DOHH2 (cell line): ENCODE results near the gene PCDHB16.
"Not testable (repeated sequence)": the region's sequence is repeated elsewhere in the genome, so short reads cannot be mapped to it uniquely, and the experiment has no call there.

Source experiments
- H3F3A ChIP-seq: fragments of 200-600 bp; sonication (generic), shearing (Covaris generic); 2 replicates; pipeline ENCODE4 v1.6.0; 2016; ENCODE audit warnings: antibody characterized with exemption, mild to moderate bottlenecking; ENCODE audit not compliant: control insufficient read depth, insufficient read depth
- H3K27ac ChIP-seq: fragments of 200-600 bp; sonication (generic); 2 replicates; pipeline ENCODE4 v1.5.1; 2014; ENCODE audit warnings: low read depth, mild to moderate bottlenecking, low read length, moderate library complexity
- H3K27me3 ChIP-seq: fragments of 200-600 bp; sonication (generic); 2 replicates; pipeline ENCODE4 v1.6.1; 2014; ENCODE audit warnings: mild to moderate bottlenecking, low read length, mixed read lengths; ENCODE audit not compliant: control insufficient read depth
- H3K36me3 ChIP-seq: fragments of 200-600 bp; sonication (generic); 2 replicates; pipeline ENCODE4 v1.6.1; 2014; ENCODE audit warnings: mild to moderate bottlenecking, low read length, moderate library complexity, mixed read lengths; ENCODE audit not compliant: control insufficient read depth
- H3K4me1 ChIP-seq: fragments of 200-600 bp; sonication (generic); 2 replicates; pipeline ENCODE4 v1.6.1; 2014; ENCODE audit warnings: mild to moderate bottlenecking, low read length, mixed read lengths; ENCODE audit not compliant: control insufficient read depth
- H3K4me2 ChIP-seq: fragments of 200-600 bp; sonication (generic); 2 replicates; pipeline ENCODE4 v1.6.0; 2014; ENCODE audit warnings: mild to moderate bottlenecking, low read length, moderate library complexity
- H3K4me3 ChIP-seq: fragments of 200-600 bp; sonication (generic); 2 replicates; pipeline ENCODE4 v1.5.1; 2014; ENCODE audit warnings: mild to moderate bottlenecking, low read length, mixed read lengths
- H3K79me2 ChIP-seq: fragments of 200-600 bp; sonication (generic); 2 replicates; pipeline ENCODE4 v1.6.1; 2014; ENCODE audit warnings: mild to moderate bottlenecking, low read length, mixed read lengths; ENCODE audit not compliant: control insufficient read depth
- H3K9me2 ChIP-seq: fragments of 200-600 bp; sonication (generic); replicated peaks from 2 replicates; pipeline ENCODE4 v1.6.1; 2014; ENCODE audit warnings: mild to moderate bottlenecking, low read length, mixed read lengths; ENCODE audit not compliant: control insufficient read depth
- H3K9me3 ChIP-seq: fragments of 200-600 bp; sonication (generic); 2 replicates; pipeline ENCODE4 v1.6.1; 2014; ENCODE audit warnings: antibody characterized with exemption, low read length, mixed read lengths; ENCODE audit not compliant: control insufficient read depth, insufficient read depth
- H4K20me1 ChIP-seq: fragments of 200-600 bp; sonication (generic); 2 replicates; pipeline ENCODE4 v1.6.0; 2014; ENCODE audit warnings: low read depth, mild to moderate bottlenecking, antibody characterized with exemption, low read length, moderate library complexity; ENCODE audit not compliant: control insufficient read depth, insufficient read depth
- CTCF ChIP-seq: fragments of 200-600 bp; sonication (generic); IDR thresholded peaks from one replicate; pipeline ENCODE4 v1.5.1; 2014; ENCODE audit warnings: antibody characterized with exemption, mild to moderate bottlenecking, low read depth, low read length; ENCODE audit not compliant: poor library complexity, severe bottlenecking
- EZH2phosphoT487 ChIP-seq: fragments of 200-600 bp; sonication (generic); IDR thresholded peaks from 2 replicates; pipeline ENCODE4 v1.6.1; 2017; ENCODE audit warnings: borderline replicate concordance, mild to moderate bottlenecking, antibody characterized with exemption, low read length, moderate library complexity, mixed read lengths

Gene PCDHB16

GRCh38 chr5:141182248-141182647 is at the start of gene PCDHB16:
Gene PCDHB16, plus strand, starts transcription at chr5:141182387. Its CDS starts 173 bp downstream, at chr5:141182560.
- no peak within 1 kb of the TSS for H3K27ac ChIP-seq
- H4K20me1 ChIP-seq: no peaks in the 10 kb centered on the region
- no peaks in the 10 kb centered on the region for H3K9me2 ChIP-seq
- H3K4me2 ChIP-seq: no peak within 1 kb of the TSS
- TF ChIP-seq CTCF (peak; percentile 78), EZH2phosphoT487 (no peak)
- no peaks in the 10 kb centered on the region for H3K9me3 ChIP-seq
- H3K4me1 ChIP-seq: 0 out of 2 replicates have a peak, but pooled peaks cover 3% of the 10 kb centered on the region
- no peaks in the 10 kb centered on the region for H3K27me3 ChIP-seq
- H3K36me3 ChIP-seq: no peaks in the 10 kb centered on the region
- no peaks in the 10 kb centered on the region for H3F3A ChIP-seq
- no peaks in the 10 kb centered on the region for H3K79me2 ChIP-seq
- H3K4me3 ChIP-seq: no peak within 1 kb of the TSS

GRCh38 chr5:141135030-141135717 is 47.0 kb upstream of the PCDHB16 start, which contains the start of gene PCDHB5:
Gene PCDHB5, plus strand, starts transcription at chr5:141135206. Its CDS starts 229 bp downstream, at chr5:141135435.
- Histone ChIP-seq H3K27ac (no peak within 1 kb of the TSS), H3K4me1 (no peaks in the 10 kb centered on the region), H4K20me1 (no peaks in the 10 kb centered on the region), H3K9me2 (no peaks in the 10 kb centered on the region), H3K9me3 (no peaks in the 10 kb centered on the region; the same call in 1 of the 2 replicates), H3K27me3 (no peaks in the 10 kb centered on the region), H3K4me2 (no peak within 1 kb of the TSS), H3K4me3 (no peak within 1 kb of the TSS), H3K79me2 (no peaks in the 10 kb centered on the region), H3F3A (no peaks in the 10 kb centered on the region), H3K36me3 (no peaks in the 10 kb centered on the region)
- TF ChIP-seq EZH2phosphoT487 (no peak), CTCF (peak; percentile 26)

GRCh38 chr5:141135718-141136266 is 46.4 kb upstream of the PCDHB16 start:
- no peaks in the 10 kb centered on the region for H3K27me3 ChIP-seq
- no peaks in the 10 kb centered on the region for H4K20me1 ChIP-seq
- no peak overlapping the region for H3K27ac ChIP-seq
- H3K9me2 ChIP-seq: no peaks in the 10 kb centered on the region
- H3K36me3 ChIP-seq: no peaks in the 10 kb centered on the region
- no peaks in the 10 kb centered on the region; the same call in 1 of the 2 replicates for H3K9me3 ChIP-seq
- no peaks in the 10 kb centered on the region for H3K79me2 ChIP-seq
- H3K4me3 ChIP-seq: no peak overlapping the region
- H3F3A ChIP-seq: no peaks in the 10 kb centered on the region
- H3K4me2 ChIP-seq: no peak overlapping the region
- H3K4me1 ChIP-seq: no peaks in the 10 kb centered on the region
- no peak for TF ChIP-seq EZH2phosphoT487
- TF ChIP-seq CTCF: no peak

- H3K4me1 ChIP-seq, H3K4me3 ChIP-seq, H3K27me3 ChIP-seq, H3K9me2 ChIP-seq, H3K27ac ChIP-seq, H3K36me3 ChIP-seq, H3K4me2 ChIP-seq, H3F3A ChIP-seq, H3K79me2 ChIP-seq, H4K20me1 ChIP-seq, H3K9me3 ChIP-seq: not testable (repeated sequence)
Measured at GRCh38 chr5:141137346-141137745, 44.8 kb upstream of the PCDHB16 start.
